ENCODE measurements around the gene ITPR2.

DNA sequence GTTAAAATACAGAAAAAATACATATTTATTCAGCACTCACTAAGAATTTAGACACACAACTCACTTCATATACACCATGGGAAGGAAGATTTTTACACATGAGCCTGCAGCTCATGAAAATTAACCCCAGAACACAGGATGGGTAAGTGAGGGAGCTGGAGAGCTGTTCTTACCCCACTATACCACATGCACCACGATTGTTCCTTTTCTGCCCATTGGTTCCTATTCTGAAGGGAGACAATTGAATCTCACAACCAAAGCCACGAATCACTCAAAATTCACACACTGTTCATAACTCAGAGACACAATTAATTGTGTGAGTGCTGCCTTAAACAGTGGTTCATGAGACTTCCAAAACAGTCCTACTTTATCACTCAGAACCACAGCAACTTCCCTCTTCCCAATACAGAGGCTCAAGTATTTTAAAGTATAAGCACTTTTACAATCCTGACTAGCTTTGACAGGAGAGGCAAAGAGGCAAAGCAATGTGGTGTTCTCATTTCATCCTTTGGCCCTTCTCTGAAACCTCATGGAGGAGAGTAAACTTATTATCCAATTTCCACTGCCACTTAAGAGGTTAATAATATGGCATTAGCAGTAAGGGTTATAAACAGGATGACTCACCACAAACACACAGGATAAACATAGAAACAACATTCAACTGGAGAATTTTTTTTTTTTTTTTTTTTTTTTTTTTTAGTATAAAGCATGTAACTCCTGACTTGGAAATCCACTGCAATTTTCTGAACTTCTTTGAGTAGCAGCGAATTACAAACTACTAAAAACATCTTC lies 59.5 kb downstream of the ITPR2 start:
- TF ChIP-seq, protein P1, sequence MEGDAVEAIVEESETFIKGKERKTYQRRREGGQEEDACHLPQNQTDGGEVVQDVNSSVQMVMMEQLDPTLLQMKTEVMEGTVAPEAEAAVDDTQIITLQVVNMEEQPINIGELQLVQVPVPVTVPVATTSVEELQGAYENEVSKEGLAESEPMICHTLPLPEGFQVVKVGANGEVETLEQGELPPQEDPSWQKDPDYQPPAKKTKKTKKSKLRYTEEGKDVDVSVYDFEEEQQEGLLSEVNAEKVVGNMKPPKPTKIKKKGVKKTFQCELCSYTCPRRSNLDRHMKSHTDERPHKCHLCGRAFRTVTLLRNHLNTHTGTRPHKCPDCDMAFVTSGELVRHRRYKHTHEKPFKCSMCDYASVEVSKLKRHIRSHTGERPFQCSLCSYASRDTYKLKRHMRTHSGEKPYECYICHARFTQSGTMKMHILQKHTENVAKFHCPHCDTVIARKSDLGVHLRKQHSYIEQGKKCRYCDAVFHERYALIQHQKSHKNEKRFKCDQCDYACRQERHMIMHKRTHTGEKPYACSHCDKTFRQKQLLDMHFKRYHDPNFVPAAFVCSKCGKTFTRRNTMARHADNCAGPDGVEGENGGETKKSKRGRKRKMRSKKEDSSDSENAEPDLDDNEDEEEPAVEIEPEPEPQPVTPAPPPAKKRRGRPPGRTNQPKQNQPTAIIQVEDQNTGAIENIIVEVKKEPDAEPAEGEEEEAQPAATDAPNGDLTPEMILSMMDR (IDR thresholded peaks at IDR 0.05; ENCODE audit: insufficient read depth, low read length): no peak
- no peak for TF ChIP-seq GABPA (IDR thresholded peaks at IDR 0.05; ENCODE audit: low read depth)
- TF ChIP-seq POLR2AphosphoS5 (IDR thresholded peaks at IDR 0.05; ENCODE audit: low read depth): no peak

Data from HL-60 (cell line).